ENCODE results near the gene LITAFD.

DNA sequence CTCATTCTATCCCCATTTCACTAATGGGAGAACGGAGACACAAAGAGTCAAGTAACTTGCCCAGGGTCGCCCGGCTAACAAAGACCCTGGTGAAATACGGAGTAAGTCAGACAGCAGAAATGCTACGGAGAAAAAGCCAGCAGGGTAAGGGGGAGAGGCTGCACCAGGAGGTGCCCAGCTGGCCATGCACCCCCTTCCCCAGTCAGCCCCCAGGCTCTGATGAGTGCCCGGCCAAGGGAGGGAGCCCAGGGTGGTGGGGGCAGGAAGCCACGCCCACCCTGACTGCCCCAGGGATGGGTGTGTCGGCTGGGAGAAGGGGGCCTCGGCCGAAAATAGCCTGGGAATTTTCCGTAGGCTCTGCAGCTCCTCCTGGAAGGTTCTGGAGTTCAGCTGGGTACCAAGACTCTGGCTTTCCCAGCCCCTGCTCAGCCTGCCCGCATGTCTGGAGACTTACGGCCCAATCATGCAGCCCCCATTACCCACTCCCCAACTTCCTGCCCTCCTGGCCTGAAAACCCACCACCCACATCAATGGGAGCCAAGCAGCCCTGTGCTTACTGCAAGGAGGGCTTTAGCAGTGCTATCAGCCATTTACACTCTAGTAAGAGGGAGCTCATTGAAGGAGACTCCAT, 17.6 kb upstream of the LITAFD start:
- TF ChIP-seq, protein P1, sequence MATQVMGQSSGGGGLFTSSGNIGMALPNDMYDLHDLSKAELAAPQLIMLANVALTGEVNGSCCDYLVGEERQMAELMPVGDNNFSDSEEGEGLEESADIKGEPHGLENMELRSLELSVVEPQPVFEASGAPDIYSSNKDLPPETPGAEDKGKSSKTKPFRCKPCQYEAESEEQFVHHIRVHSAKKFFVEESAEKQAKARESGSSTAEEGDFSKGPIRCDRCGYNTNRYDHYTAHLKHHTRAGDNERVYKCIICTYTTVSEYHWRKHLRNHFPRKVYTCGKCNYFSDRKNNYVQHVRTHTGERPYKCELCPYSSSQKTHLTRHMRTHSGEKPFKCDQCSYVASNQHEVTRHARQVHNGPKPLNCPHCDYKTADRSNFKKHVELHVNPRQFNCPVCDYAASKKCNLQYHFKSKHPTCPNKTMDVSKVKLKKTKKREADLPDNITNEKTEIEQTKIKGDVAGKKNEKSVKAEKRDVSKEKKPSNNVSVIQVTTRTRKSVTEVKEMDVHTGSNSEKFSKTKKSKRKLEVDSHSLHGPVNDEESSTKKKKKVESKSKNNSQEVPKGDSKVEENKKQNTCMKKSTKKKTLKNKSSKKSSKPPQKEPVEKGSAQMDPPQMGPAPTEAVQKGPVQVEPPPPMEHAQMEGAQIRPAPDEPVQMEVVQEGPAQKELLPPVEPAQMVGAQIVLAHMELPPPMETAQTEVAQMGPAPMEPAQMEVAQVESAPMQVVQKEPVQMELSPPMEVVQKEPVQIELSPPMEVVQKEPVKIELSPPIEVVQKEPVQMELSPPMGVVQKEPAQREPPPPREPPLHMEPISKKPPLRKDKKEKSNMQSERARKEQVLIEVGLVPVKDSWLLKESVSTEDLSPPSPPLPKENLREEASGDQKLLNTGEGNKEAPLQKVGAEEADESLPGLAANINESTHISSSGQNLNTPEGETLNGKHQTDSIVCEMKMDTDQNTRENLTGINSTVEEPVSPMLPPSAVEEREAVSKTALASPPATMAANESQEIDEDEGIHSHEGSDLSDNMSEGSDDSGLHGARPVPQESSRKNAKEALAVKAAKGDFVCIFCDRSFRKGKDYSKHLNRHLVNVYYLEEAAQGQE (IDR thresholded peaks at IDR 0.05; ENCODE audit: unreplicated experiment) = no peak
- TF ChIP-seq, protein P2, sequence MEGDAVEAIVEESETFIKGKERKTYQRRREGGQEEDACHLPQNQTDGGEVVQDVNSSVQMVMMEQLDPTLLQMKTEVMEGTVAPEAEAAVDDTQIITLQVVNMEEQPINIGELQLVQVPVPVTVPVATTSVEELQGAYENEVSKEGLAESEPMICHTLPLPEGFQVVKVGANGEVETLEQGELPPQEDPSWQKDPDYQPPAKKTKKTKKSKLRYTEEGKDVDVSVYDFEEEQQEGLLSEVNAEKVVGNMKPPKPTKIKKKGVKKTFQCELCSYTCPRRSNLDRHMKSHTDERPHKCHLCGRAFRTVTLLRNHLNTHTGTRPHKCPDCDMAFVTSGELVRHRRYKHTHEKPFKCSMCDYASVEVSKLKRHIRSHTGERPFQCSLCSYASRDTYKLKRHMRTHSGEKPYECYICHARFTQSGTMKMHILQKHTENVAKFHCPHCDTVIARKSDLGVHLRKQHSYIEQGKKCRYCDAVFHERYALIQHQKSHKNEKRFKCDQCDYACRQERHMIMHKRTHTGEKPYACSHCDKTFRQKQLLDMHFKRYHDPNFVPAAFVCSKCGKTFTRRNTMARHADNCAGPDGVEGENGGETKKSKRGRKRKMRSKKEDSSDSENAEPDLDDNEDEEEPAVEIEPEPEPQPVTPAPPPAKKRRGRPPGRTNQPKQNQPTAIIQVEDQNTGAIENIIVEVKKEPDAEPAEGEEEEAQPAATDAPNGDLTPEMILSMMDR (conservative IDR thresholded peaks at IDR 0.05; ENCODE audit: low read depth in 2 of 2) = no peak
- no peak for TF ChIP-seq EZH2 (IDR thresholded peaks at IDR 0.05; ENCODE audit: low read depth, unreplicated experiment)
- TF ChIP-seq EZH2phosphoT487 (IDR thresholded peaks at IDR 0.05; ENCODE audit: unreplicated experiment) = no peak
- no peak for TF ChIP-seq POLR2AphosphoS5 (IDR thresholded peaks at IDR 0.05; ENCODE audit: low read depth)
- TF ChIP-seq JUNB (IDR thresholded peaks at IDR 0.05; ENCODE audit: unreplicated experiment) = no peak
- TF ChIP-seq CREB1 (CRISPR knock-in tag; IDR thresholded peaks at IDR 0.05; ENCODE audit: low read depth) = no peak
- no peak for TF ChIP-seq STAT1 (IDR thresholded peaks at IDR 0.05; ENCODE audit: unreplicated experiment)
- TF ChIP-seq ZNF114 (CRISPR knock-in tag; IDR thresholded peaks at IDR 0.05) = no peak
- TF ChIP-seq, protein P3, sequence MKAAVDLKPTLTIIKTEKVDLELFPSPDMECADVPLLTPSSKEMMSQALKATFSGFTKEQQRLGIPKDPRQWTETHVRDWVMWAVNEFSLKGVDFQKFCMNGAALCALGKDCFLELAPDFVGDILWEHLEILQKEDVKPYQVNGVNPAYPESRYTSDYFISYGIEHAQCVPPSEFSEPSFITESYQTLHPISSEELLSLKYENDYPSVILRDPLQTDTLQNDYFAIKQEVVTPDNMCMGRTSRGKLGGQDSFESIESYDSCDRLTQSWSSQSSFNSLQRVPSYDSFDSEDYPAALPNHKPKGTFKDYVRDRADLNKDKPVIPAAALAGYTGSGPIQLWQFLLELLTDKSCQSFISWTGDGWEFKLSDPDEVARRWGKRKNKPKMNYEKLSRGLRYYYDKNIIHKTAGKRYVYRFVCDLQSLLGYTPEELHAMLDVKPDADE (IDR thresholded peaks at IDR 0.05) = no peak
- no peak for TF ChIP-seq NANOG (IDR thresholded peaks at IDR 0.05; ENCODE audit: borderline replicate concordance)
- TF ChIP-seq, protein P4, sequence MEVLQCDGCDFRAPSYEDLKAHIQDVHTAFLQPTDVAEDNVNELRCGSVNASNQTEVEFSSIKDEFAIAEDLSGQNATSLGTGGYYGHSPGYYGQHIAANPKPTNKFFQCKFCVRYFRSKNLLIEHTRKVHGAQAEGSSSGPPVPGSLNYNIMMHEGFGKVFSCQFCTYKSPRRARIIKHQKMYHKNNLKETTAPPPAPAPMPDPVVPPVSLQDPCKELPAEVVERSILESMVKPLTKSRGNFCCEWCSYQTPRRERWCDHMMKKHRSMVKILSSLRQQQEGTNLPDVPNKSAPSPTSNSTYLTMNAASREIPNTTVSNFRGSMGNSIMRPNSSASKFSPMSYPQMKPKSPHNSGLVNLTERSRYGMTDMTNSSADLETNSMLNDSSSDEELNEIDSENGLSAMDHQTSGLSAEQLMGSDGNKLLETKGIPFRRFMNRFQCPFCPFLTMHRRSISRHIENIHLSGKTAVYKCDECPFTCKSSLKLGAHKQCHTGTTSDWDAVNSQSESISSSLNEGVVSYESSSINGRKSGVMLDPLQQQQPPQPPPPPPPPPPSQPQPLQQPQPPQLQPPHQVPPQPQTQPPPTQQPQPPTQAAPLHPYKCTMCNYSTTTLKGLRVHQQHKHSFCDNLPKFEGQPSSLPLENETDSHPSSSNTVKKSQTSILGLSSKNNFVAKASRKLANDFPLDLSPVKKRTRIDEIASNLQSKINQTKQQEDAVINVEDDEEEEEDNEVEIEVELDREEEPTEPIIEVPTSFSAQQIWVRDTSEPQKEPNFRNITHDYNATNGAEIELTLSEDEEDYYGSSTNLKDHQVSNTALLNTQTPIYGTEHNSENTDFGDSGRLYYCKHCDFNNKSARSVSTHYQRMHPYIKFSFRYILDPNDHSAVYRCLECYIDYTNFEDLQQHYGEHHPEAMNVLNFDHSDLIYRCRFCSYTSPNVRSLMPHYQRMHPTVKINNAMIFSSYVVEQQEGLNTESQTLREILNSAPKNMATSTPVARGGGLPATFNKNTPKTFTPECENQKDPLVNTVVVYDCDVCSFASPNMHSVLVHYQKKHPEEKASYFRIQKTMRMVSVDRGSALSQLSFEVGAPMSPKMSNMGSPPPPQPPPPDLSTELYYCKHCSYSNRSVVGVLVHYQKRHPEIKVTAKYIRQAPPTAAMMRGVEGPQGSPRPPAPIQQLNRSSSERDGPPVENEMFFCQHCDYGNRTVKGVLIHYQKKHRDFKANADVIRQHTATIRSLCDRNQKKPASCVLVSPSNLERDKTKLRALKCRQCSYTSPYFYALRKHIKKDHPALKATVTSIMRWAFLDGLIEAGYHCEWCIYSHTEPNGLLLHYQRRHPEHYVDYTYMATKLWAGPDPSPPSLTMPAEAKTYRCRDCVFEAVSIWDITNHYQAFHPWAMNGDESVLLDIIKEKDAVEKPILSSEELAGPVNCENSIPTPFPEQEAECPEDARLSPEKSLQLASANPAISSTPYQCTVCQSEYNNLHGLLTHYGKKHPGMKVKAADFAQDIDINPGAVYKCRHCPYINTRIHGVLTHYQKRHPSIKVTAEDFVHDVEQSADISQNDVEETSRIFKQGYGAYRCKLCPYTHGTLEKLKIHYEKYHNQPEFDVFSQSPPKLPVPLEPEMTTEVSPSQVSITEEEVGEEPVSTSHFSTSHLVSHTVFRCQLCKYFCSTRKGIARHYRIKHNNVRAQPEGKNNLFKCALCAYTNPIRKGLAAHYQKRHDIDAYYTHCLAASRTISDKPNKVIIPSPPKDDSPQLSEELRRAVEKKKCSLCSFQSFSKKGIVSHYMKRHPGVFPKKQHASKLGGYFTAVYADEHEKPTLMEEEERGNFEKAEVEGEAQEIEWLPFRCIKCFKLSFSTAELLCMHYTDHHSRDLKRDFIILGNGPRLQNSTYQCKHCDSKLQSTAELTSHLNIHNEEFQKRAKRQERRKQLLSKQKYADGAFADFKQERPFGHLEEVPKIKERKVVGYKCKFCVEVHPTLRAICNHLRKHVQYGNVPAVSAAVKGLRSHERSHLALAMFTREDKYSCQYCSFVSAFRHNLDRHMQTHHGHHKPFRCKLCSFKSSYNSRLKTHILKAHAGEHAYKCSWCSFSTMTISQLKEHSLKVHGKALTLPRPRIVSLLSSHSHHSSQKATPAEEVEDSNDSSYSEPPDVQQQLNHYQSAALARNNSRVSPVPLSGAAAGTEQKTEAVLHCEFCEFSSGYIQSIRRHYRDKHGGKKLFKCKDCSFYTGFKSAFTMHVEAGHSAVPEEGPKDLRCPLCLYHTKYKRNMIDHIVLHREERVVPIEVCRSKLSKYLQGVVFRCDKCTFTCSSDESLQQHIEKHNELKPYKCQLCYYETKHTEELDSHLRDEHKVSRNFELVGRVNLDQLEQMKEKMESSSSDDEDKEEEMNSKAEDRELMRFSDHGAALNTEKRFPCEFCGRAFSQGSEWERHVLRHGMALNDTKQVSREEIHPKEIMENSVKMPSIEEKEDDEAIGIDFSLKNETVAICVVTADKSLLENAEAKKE (CRISPR knock-in tag; IDR thresholded peaks at IDR 0.05) = no peak

Measured in GM23338 (cell line).